Pons (tissue), 1 donor: Measurements from ENCODE around the gene TLE5.
"Not testable (repeated sequence)": the region's sequence is repeated elsewhere in the genome, so short reads cannot be mapped to it uniquely, and the experiment has no call there.

ENCODE experiments used
- DNase-seq: peaks from one replicate; pipeline ENCODE4 v3.0.0-alpha.2; 2016; ENCODE audit warnings: low spot score

TLE5 gene

GRCh38 chr19:3045191-3045590 lies 17.1 kb downstream of the TLE5 start:
- DNase-seq: no peak

- no peak for DNase-seq
Observed at GRCh38 chr19:3042621-3043267, 19.6 kb downstream of the TLE5 start.

GRCh38 chr19:3041761-3042620 lies 20.3 kb downstream of the TLE5 start:
- no peak for DNase-seq

GRCh38 chr19:3041327-3041726 lies 21.0 kb downstream of the TLE5 start:
- DNase-seq: no peak

- no peak for DNase-seq
Observed at GRCh38 chr19:3039641-3040077, 22.6 kb downstream of the TLE5 start.

DNA sequence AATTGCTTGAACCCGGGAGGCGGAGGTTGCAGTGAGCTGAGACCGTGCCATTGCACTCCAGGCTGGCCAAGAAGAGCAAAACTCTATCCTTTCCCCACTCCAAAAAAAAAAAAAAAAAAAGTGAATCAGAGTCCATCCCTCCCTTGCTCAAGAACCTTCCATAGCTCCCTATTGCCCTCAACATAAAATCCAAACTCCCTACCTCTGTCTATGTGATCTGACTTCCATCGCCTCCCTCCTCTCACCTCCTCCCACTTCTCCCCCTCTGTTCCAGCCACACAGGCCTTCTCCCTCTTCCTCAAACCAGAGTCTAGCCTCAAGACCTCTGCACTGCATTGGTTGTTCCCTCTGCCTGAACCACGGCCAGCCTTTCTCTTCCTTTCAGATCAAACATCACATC lies 23.2 kb downstream of the TLE5 start:
- DNase-seq: no peak

GRCh38 chr19:3038214-3038613 lies 24.1 kb downstream of the TLE5 start:
- no peak for DNase-seq

DNA sequence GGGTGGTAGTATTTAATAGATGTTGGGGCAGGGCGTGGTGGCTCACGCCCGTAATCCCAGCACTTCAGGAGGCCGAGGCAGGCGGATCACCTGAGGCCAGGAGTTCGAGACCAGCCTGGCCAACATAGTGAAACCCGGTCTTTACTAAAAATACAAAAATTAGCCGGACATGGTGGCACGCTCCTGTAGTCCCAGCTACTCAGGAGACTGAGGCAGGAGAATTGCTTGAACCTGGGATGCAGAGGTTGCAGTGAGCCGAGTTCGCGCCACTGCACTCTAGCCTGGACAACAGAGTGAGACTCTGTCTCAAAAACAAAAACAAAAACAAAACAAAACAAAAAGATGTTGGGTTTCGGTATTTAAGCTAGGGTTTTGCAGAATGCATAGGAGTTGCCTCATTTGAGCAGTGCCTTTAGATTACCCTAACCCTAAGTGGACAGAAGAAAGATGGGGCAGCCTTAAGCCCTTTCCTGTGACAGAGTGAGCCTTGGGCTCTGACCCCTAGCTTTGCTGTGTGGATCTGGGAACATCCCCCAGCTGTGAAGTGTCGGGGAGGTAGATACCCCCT lies 25.2 kb downstream of the TLE5 start:
- not testable (repeated sequence) for DNase-seq

GRCh38 chr19:3036119-3036976 lies 25.9 kb downstream of the TLE5 start:
- DNase-seq: peak; percentile 89

DNA sequence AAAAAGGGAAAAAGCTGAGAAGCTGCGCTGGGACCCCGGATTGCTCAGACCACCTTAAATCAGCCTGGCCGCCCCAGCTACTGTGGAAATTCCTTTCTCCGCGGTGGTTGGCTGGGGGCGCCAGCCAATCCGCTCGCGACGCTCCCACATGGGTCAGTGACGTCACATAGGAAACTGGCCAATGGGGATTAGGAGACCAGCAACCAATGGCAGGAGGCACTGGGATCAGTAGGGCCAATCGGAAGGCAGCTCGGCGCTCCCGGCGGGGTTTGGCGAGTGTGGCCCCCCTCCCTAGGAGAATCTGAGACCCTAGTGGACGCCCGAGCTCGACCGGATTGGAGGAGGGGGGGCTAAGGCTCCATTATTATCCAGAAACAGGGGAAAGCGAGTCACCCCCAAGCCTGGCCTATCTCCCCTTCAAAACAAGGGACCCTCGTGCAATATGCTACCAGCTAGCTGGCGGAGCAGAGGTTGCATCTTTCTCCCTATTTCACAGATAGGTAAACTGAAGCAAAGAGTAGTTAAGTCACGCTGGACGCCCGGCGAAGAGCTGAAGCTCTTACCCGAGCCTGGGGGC lies 26.7 kb downstream of the TLE5 start:
- peak; percentile 99 for DNase-seq

DNA sequence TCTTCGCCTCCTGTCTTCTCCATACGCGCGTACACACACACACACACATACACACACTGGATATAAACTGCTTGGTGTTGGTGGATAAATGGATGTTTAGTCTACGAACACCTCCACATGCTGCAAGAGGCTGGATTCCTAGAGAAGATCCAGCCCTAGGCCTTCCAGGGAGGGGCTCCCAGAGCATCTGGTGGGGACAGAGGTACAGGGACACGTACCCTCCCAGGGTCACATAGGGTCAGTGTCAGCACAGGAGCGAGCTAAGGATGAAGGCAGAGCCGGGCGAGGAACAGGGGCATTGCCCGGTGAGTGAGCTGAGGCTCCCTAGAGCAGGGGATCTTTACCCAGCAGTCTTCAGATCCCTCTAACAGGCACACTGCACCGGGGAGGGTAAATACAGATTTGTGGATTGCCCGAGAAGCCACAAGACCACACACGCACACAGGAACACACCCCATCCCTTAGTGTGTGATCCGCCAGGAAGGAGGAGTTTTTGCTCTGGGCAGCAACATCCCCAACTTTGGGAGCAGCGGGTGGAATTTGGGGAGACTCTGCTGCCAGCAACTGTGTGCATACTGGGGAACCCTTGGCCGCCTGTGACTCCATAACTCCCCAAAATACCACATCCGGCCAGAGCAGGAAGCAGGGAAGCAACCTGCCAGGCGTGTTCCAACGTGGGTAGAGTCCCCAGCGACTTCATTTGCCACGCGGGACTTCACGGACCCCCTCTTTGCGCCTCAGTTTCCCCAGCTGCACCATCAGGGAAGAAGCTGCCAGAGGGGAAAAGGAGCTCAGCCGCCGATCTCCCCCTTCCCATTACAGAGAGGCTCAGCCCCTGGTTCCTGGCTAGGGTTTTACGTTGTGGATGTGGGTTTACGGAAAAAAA lies 27.4 kb downstream of the TLE5 start:
- DNase-seq: peak; percentile 30

- no peak for DNase-seq
Observed at GRCh38 chr19:3034406-3034655, 28.0 kb downstream of the TLE5 start.

DNA sequence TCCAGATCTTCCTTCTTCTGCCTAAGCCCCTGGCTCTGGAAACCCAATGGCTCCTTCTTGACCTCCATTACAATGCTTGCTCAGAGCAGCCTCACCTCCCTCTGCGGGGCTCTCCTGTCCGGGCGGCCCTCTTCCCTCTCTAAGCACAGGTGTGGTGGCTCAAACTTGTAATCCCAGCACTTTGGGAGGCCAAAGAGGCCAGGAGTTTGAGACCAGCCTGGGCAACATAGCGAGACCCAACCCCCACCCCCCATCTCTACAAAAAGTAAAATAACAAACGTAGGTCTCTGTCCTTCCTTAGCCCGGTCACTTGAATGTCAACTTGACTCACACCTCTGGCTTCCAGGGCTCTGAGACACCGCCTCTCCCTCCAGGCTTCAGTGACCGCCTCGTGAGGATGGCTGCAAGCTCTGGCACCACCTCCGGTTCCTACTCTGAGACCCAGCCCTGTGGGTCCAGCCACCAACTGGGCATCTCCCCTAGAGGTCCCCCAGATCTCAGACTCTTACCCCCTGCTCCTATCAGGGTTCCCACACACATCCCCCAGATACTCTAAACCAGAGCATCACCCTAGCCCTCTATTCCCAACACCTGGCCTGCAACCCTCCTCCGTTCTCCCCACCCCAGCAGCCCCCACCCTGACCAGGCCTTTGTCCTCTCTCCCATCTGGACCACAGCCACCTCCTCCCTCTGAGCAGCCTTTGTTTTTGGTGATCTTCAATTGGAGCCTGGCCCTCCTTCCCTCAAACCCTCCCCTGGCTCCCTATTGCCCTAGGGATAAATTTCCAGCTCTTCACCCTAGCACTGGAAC lies 28.5 kb downstream of the TLE5 start:
- DNase-seq: peak; percentile 74

- DNase-seq: no peak
Observed at GRCh38 chr19:3031607-3031867, 30.8 kb downstream of the TLE5 start.

- no peak for DNase-seq
Observed at GRCh38 chr19:3029065-3029923, 33.0 kb downstream of the TLE5 start, which contains the start of gene TLE2. Gene TLE2, minus strand, starts transcription at chr19:3029280. Its CDS starts 376 bp downstream, at chr19:3028904.

- no peak for DNase-seq
Observed at GRCh38 chr19:3028305-3029064, 33.8 kb downstream of the TLE5 start.

DNA sequence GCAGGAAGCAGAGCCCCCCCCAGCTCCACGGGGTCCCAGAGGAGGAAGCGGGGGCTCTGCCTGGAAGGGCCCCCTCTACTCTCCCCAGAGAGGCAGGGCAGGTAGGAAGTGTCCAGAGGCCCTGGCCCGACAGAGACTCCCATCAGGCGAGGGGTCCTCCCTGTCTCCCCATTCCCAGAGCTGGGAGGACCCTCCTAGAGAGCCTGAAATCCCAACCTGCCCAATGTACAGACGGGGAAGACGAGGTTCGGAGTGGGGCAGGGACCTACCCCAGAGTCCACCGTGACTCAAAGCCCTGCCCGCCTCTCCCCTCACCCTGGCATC lies 34.4 kb downstream of the TLE5 start:
- DNase-seq: no peak

GRCh38 chr19:3027292-3027691 lies 35.0 kb downstream of the TLE5 start:
- DNase-seq: no peak

DNA sequence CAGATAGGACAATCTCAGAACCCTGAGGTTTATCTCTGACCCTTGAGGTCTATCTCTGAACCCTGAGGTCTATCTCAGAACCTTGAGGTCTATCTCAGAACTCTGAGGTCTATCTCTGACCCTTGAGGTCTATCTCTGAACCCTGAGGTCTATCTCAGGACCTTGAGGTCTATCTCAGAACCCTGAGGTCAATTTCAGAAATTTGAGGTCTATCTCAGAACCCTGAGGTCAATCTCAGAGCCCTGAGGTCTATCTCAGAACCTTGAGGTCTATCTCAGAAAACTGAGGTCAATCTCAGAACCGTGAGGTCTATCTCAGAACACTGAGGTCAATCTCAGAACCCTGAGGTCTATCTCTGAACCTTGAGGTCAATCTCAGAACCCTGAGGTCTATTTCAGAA lies 35.5 kb downstream of the TLE5 start:
- DNase-seq: no peak
